GM18861 (cell line): Measurements from ENCODE around the gene ZNF845.
A peak's percentile ranks its signal among the peaks of the same experiment; 100 is the strongest.
"Not testable (repeated sequence)": the region's sequence is repeated elsewhere in the genome, so short reads cannot be mapped to it uniquely, and the experiment has no call there.

Experiments
- ATAC-seq: cut with Tn5 transposase; IDR thresholded peaks from one replicate; pipeline ENCODE4 v1.9.1; 2021; ENCODE audit not compliant: unreplicated experiment

ZNF845 gene

DNA sequence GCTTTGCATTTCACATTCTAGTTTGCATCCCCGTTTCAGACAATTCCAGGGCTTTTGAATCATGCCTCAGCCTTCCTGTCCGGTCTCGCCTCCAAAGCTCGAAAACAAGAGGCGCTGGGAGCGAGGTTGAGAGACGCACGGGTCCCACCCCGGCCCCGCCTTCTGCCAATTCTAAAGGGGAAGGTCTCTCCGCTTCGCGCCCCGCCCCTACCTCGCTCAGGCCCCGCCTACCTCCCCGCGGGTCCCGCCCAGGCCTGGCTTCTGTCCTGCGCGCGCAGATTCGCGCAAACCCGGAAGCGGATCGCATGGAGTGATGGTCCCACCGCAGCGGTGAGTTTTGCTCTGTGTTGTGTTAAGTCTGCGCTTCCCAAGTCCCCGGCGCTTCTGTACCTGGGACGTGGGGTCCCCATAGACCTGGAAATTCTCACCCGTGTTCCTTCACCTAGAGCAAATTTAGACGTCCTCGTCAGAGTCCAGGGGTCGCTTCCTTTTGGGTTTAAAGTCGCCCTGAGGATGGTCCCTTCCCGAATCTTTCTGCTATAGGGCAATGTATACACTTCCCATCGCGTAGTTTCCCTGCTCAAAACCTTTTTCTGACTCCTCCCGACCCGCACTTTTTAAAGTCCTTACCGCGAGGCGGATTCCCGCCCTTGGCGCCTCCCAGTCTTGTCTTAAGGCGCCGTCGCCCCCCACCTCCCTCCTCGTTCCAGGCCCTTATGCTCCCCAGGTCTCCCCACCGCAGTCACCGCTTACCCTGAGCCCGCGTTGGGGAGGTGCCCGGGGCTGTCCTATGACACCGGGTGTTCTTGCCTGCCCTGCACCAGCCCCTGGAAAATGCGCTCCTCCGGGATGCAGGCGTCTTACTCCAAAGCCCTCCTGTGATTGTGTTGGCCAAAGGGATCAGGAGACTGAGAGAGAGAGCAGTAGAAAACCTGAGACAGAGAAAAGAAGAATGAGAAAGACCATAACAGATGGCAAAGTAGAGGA lies at the start of gene ZNF845:
Gene ZNF845 (plus strand): TSS at position 287 of the 987 bp plus-strand sequence. CDS start 7,559 bp downstream, outside the sequence.
- ATAC-seq = peak; percentile 93

DNA sequence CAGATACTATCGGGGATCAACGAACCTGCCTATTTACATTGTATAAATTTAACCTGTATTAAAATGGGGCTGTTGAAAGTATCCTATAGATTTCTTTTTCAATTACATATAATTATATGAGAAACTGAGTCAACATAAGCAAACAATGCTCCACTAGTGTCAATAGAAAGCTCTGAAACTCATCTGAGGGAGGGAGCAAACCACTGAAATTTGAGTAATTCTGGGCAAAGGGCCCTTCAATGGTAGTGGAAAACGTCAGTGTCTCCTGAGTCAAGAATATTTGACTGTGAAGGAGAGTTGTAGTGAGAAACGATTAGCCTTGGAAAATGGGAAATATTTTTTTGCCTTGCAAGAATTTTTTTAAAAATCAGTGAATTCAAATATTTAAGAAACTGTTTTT lies 48.5 kb upstream of the ZNF845 start:
- no peak for ATAC-seq

DNA sequence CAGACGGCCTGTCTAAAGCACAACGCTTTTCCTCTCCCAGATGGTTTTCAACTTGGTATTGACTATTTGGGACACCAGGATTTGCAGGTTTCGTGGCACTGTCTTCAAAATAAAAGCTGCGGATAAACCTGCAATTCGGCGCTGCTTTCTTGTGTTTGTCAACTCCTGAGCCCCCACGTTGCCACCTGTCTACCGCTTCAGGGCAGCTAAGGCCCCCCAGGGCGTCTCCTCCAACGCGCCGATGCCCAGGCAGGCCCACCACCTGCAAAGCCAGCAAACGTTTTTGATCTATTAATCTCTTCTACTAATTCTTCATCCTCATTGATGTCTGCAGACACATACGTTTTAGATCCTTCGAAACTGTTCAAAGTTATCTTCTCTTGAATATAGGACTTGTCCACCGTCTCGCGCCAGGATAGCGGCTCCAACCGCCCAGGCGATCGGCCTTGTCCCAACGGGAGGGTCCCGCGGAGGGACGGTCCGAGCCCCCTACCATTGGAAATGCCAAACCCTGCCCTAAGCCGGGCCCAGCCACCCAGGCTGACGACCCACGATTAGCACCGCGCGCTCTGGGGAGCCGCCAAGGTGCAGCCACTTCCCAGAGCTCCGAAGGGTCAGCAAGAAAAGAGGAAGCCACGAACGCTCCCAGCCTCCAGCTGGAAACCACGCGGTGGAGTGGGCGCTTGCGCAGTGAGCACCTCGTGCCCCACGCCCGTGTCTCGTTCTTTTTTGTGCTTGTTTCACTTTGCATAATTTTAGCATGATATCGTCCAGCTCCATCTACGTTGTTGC lies 42.6 kb upstream of the ZNF845 start:
- no peak for ATAC-seq

DNA sequence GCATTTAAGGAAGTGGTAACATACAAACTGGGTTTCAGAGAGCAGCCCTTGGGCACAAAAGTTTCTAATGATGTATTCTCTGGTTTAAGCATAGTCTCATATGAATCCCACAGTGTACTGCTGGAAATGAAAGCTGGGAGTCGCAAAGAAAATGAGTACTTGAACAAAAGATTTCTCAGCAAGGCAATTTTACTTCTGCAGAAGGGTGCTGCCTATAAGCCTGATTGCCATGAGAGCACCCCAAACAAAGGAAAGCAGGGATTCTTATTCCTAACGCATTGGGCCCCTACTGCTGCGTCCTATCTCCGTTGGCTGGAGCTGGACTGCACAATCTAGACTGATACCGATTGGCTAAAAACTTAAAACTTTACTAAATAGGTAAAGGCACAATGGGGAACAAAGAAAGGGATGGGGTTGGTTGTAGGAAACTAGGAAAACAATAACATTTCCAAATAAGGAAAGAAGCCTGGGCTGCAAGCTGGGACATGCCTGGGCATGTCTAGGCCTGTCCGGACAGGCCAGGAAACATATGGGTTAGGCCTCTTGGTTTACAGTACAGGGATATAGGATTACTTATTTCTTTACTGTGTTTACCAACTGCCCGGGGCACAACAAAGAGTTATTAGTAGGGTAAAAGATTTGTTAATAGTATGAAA lies 38.6 kb upstream of the ZNF845 start:
- no peak for ATAC-seq

DNA sequence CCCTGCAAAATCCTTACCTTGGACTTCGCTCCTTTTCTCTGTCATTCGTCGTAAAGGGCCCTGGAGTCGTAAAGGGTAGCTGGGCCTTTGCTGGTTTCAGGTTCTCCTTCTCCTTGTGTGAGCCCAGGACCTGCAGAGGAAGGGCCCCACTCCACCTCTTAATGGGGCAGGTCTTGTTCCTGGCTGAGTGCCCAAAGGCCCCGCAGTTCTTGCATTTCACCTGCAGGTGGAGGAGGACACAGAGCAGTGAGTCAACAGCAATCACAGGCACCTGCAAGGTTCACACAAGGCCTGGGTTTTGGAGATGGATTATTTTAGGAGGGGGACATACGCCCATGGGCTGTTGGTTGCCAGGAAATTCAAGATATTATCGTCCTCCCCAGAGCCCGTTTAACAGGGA lies 32.2 kb upstream of the ZNF845 start:
- not testable (repeated sequence) for ATAC-seq

DNA sequence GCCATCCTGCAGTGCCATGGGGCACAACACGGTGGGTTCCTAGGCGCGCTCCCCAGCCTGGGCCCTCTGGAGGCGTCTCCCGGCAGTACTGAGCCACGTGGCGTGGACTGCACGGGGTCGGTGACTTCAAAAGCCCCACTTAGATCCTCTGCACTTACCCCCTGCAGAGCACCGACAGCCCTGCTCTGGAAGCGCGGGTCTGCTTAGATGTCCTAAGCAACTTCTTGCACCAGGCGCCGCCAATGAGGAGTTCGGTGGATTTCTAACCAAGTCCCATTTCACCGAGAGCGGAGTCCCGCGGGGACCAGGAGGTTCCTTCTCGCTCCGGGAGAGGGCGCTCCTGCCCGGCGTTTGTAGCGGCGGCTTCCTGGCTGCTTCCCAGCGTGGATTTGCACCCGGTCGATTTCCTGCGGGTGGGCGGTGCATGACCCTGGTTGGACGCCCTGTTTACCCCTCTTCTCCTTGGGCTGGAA lies 25.2 kb upstream of the ZNF845 start:
- no peak for ATAC-seq

DNA sequence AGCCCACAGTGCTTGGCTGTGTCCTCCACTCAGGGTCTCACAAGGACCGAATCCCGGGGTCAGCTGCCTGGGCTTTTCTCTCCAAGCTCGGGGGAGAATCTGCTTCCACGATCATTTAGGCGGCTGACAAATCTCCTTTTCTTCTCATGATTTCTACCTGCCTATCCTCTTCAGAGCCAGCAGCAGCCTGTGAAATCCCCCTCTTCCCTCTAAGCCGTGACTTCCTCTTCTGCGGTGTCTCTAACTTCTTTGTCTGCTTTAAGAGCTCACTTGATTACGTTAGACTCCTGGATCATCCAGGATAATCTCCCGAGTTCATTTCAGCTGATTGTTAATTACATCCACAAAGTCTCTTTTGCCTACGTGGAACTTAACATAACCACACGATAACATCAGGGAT lies 22.5 kb upstream of the ZNF845 start:
- no peak for ATAC-seq

DNA sequence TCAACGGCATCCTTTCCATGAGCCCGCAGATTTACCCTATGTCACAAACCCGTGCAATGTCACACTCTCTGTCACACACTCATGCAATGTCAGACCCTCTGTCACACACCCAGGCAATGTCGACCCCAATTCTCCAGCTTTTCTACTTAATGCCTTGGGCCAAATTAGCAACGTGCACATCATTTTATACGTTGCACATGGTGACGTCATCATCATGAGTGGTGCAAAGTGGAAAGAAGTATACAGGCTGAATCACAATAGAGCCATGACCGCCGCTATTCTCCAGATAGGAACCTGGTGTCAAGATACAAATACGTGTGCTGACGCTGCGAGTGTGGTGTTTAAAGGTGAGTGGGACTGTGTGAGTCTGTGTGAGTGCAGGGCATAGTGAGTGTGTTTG lies 21.7 kb upstream of the ZNF845 start:
- ATAC-seq = no peak

DNA sequence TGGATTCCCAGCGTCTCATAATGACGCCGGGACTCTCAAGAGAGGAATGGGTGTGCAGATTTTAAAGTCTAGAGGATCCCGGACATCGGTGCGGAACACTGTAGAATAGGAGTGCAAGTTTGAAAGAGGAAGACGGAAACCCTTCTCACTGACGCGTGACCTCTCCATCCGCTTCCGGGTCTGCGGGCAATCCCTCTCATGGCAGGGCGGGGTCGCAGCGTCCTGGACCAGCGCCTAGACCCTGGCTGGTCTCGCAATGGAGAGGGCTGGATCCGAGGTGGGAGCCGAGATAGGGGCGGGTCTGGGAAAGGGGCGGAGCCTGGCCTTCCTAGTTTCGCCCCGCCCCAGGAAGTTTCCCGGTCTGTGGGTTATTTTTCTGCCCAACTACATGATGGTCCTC lies 4.6 kb upstream of the ZNF845 start:
- ATAC-seq = no peak

DNA sequence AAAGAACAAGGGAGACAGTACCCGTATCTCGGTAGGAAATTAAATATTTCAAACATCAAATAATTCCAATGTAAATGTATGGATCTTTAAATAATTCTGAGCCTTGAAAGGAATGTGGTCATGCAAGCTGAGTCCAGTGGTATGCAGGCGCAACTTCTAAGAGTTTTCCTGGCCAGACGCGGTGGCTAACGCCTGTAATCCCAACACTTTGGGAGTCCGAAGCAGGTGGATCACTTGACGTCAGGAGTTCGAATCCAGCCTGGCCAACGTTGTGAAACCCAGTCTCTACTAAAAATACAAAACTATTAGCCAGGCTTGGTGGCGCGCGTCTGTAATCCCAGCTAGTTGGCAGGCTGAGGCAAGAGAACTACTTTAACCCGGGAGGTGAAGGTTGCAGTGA lies 1.1 kb upstream of the ZNF845 start:
- ATAC-seq = no peak

DNA sequence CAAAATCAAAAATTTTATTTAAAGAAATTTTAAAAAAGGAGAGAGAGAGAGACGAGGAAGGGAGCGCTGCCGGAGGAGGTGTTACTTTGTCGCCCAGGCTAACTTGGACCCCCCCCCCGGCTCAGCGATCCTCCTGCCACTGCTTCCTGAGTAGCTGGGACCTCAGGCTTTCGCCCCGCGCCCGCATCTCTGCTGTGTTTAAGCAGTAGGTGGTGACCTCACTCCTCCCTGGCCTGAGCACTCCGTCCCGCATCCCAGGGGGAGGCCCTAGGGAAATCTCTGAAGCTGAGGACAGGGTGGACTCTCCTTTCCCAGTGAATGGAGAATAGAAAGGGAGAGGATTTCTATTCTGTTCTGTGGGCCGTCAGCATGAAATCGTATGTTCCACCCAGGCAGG lies 485 bp upstream of the ZNF845 start:
- no peak for ATAC-seq

DNA sequence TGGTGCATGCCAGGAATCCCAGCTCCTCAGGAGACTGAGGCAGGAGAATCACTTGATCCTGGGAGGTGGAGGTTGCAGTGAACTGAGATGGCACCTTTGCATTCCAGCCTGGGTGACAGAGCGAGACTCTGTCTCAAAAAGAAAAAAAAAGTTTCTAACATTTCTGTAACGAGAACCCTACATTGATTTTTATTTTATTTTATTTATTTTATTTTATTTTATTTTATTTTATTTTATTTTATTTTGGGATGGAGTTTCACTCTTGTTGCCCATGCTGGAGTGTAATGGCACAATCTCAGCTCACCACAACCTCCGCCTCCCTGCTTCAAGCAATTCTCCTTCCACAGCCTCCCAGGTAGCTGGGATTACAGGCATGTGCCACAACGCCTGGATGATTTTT lies 10.9 kb downstream of the ZNF845 start:
- ATAC-seq = not testable (repeated sequence)

DNA sequence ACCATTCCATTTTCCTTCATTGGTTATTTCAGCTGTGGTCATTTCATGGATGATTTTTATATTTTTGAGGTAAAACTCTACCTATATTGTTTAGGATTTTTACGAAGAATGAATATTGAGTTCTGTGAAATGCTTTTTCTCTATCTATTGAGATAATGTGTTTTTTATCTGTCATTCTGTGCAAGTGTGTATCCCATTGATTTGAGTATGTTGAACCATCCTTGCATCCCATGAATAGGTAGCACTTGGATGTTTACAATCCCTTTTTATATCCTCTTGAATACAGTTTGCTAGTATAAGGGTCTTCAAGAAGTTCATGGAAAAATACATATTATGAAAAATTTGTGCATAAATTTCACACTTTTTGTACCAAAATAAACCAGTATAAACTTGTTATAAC lies 22.2 kb downstream of the ZNF845 start:
- no peak for ATAC-seq

DNA sequence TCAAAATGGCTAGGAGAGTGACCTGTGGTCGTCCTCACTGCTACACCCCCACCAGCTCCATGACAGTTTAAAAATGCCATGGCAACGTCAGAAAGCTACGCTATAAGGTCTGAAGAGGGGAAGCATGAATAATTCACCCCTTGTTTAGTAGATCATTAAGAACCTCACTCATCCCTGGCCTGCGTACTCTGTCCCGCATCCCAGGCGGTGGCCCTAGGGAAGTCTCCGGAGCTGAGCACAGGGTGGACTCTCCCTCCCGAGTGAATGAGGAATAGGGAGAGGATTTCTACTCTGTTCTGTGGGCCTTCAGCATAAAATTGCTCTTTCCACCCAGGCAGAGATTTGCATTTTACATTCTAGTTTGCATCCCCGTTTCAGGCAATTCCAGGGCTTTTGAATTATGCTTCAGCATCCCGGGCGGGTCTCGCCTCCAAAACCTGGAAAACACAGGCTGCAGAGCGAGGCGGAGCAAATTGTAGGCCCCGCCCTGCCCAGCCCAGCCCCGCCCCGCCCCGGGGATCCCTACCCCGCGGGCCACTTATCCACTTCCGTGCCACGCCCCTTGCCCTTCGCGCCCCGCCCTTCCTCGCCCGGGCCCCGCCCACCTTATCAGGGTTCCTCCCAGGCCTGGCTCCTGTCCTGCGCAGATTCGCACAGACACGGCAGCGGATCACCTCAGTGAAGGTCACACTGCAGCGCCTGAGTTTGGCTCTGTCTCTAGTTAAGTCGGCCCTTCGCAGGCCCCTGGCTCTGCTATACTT lies 24.5 kb downstream of the ZNF845 start:
- no peak for ATAC-seq

DNA sequence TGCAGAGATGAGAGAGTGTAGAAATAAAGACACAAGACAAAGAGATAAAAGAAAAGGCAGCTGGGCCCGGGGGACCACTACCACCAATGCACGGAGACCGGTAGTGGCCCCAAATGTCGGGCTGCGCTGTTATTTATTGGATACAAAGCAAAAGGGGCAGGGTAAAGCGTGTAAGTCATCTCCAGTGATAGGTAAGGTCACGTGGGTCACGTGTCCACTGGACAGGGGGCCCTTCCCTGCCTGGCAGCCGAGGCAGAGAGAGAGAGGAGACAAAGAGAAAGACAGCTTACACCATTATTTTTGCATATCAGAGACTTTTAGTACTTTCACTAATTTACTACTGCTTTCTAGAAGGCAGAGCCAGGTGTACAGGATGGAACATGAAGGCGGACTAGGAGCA lies 26.5 kb downstream of the ZNF845 start:
- not testable (repeated sequence) for ATAC-seq

DNA sequence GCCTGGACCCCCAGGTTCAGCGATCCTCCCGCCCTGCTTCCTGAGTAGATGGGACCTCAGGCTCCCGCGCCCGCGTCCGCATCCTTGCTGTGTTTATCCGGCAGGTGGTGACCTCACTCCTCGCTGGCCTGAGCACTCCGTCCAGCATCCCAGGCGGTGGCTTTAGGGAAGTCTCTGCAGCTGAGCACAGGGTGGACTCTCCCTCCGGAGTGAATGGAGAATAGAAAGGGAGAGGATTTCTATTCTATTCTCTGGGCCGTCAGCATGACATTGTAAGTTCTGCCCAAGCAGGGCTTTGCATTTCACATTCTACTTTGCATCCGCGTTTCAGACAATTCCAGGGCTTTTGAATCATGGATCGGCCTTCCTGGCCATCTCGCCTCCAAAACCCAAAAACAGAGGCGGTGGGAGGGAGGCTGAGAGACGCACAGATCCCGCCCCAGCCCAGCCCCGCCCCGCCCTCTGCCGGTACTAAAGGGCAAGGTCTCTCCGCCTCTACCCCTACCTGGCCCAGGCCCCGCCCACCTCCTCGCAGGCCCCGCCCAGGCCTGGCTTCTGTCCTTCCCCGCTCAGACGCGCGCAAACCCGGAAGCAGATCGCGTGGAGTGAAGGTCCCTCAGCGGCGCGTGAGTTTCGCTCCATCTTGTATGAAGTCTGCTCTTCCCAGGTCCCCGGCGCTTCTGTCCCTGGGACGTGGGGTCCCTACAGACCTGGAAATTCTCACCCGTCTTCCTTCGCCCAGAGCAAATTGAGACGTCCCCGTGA lies 31.8 kb downstream of the ZNF845 start, which contains the start of gene ZNF525:
Gene ZNF525 (plus strand): TSS at position 572 of the 765 bp plus-strand sequence. CDS start 6,577 bp downstream, outside the sequence.
- ATAC-seq = peak; percentile 76

DNA sequence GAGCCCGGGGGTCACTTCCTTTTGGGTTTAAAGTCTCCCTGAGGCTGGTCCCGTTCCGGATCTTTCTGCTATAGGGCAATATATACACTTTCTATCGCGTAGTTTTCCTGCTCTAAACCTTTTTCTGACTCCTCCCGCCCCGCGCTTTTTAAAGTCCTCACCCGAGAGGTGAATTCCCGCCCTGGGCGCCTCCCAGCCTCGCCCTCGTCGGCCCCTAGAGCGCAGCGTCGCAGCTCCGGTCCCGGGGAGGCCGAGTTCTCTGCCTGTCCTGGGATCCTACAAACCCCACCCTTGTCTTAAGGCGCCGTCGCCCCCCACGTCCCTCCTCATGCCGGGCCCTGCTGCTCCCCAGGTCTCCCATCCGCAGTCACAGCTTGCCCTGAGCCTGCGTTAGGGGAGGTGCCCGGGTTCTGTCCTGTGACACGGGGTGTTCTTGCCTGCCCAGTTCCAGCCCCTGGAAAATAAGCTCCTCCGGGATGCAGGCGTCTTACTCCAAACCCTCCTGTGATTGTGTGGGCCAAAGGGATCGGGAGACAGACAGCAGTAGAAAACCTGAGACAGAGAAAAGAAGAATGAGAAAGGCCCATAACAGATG lies 32.4 kb downstream of the ZNF845 start:
- ATAC-seq = peak; percentile 33

DNA sequence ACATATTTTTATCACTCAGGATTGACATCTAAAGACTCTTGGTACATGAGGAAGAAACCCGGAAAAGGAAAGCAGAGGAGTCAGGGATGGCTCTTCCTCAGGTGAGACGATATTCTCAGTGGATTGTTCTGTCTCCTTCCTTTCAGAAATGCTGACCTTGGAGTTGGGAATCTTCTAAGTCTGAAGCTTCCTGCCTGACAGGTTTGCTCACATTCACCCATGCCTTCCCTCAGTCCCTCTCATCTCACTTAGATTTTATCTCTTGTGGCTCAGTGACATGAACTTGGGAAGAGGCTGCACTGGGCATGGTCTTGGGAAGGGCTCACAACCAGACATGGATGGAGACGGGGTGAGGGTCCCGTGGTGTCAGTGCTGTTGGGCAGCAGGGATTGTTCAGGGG lies 38.6 kb downstream of the ZNF845 start:
- ATAC-seq = no peak

DNA sequence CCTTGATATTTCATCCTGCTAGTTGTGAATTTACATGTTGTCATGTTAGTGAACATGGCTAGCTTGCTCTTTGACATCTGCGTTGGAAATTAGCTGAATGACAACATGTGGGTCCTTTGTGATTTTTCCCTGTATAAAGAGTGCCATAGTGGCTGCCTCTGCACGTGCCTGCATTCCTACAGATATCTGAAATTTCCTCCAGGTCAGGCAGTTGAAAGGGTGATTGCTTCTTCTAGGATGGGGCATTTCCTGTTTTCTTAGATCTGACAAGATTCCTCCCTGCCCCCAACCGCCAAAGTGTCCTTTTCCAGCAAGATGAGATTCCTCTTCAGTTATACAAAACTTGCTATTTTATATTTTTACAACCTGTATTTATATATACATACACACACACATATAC lies 40.7 kb downstream of the ZNF845 start:
- no peak for ATAC-seq
